Progenitor cell of endocrine pancreas (in vitro differentiated cells): ENCODE measurements around the gene TECPR1. TPM values are rescaled to one million over a fixed set of nuclear protein-coding genes. Genes with fewer than 3 reads are reported as not detected.

Experiments used
- DNase-seq: peaks from one replicate; pipeline ENCODE4 v3.0.0; 2021; ENCODE audit warnings: low spot score; ENCODE audit not compliant: unreplicated experiment
- H3K27ac Mint-ChIP-seq: 2 replicates; pipeline ENCODE4 v1.8.0; 2021; ENCODE audit warnings: mild to moderate bottlenecking, moderate library complexity, mixed read lengths
- H3K27me3 Mint-ChIP-seq: 2 replicates; pipeline ENCODE4 v1.8.0; 2021; ENCODE audit warnings: mixed read lengths
- H3K36me3 Mint-ChIP-seq: 2 replicates; pipeline ENCODE4 v1.8.0; 2022; ENCODE audit warnings: mixed read lengths; ENCODE audit not compliant: insufficient read depth
- H3K4me1 Mint-ChIP-seq: 2 replicates; pipeline ENCODE4 v1.8.0; 2021; ENCODE audit warnings: low read depth, mixed read lengths
- H3K4me3 Mint-ChIP-seq: 2 replicates; pipeline ENCODE4 v1.8.0; 2021; ENCODE audit warnings: low read depth, mild to moderate bottlenecking, moderate library complexity, mixed read lengths
- H3K9me3 Mint-ChIP-seq: 2 replicates; pipeline ENCODE4 v1.8.0; 2021; ENCODE audit warnings: low read depth, mixed read lengths
- total RNA-seq: library from RNA; stranded (reverse); gene quantifications from 2 replicates; pipeline ENCODE4 v1.2.1, GENCODE V29; 2021
- TF ChIP-seq, protein P1 (sequence below): fragments of 200-600 bp; sonication (generic); IDR thresholded peaks from one replicate; pipeline ENCODE4 v1.5.0; 2021; ENCODE audit warnings: antibody characterized with exemption, mild to moderate bottlenecking; ENCODE audit not compliant: unreplicated experiment

Gene TECPR1
- total RNA-seq, 1 donor from 2014 or later, result 41.6 TPM

DNA sequence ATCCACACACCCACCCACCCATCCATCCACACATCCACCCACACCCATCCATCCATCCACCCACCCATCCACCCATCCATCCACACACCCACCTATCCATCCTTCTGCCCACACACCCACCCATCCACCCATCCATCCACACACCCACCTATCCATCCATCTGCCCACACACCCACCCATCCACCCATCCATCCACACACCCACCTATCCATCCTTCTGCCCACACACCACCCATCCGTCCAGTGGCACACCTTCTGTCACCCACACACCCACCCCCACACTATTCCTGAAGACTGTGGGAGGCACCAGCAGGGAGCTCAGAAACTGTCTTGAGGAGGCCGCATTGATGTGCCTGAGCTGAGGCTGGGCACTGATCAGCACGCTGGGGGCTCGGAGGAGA, 9.1 kb downstream of the TECPR1 start:
- Mint-ChIP-seq H3K27me3 (no peaks in the 10 kb centered on the region), H3K4me3 (no peak overlapping the region), H3K9me3 (no peaks in the 10 kb centered on the region), H3K36me3 (peaks cover 10% of the 10 kb centered on the region), H3K27ac (no peak overlapping the region), H3K4me1 (no peaks in the 10 kb centered on the region)
- TF ChIP-seq, protein P1, sequence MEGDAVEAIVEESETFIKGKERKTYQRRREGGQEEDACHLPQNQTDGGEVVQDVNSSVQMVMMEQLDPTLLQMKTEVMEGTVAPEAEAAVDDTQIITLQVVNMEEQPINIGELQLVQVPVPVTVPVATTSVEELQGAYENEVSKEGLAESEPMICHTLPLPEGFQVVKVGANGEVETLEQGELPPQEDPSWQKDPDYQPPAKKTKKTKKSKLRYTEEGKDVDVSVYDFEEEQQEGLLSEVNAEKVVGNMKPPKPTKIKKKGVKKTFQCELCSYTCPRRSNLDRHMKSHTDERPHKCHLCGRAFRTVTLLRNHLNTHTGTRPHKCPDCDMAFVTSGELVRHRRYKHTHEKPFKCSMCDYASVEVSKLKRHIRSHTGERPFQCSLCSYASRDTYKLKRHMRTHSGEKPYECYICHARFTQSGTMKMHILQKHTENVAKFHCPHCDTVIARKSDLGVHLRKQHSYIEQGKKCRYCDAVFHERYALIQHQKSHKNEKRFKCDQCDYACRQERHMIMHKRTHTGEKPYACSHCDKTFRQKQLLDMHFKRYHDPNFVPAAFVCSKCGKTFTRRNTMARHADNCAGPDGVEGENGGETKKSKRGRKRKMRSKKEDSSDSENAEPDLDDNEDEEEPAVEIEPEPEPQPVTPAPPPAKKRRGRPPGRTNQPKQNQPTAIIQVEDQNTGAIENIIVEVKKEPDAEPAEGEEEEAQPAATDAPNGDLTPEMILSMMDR, result no peak
- DNase-seq, result no peak

DNA sequence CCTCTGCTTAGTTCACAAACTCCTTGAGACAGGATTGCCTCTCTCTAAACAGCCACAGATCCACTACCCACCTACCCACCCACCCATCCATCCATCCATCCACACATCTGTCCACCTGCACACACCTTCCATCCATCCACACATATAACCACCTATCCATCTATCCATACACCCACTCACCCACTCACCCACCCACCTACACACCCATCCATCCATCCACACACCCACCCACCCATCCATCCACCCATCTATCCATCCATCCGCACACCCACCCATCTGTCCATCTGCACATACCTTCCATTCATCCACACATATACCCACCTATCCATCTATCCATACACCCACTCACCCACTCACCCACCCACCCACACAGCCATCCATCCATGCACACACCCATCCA, 9.7 kb downstream of the TECPR1 start:
- Mint-ChIP-seq H3K27ac (no peak overlapping the region), H3K4me1 (no peaks in the 10 kb centered on the region), H3K36me3 (peaks cover 10% of the 10 kb centered on the region), H3K9me3 (no peaks in the 10 kb centered on the region), H3K4me3 (no peak overlapping the region), H3K27me3 (no peaks in the 10 kb centered on the region)
- TF ChIP-seq, protein P1, result no peak
- no peak for DNase-seq

DNA sequence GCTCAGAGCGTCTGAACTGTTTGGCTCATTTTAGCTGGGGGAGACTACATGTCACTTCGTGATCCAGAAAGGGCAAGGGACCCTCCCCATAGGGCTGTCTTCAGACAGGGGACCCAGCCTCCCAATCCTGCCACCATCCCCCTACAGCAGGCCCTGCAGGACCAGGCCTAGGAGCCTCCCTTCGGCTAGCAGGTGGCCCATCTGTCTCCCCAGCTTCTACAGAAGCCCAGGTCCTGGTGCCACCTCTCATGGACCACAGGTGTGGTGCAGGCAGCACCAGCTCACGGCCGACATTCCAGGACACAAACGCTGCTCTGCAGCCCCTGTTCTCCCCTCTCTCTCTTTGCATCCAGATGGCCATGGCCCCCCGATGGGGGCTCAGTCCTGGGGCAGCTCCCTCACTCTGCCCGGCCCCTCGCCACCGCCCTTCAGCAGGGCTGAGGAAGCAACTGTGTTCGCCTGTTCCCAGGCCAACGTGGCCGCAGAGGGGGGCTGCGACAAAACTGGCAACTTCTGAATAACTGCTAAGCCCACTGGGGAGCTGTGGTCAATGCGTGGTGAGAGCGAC, 10.3 kb downstream of the TECPR1 start:
- no peaks in the 10 kb centered on the region for H3K9me3 Mint-ChIP-seq
- no peaks in the 10 kb centered on the region for H3K4me1 Mint-ChIP-seq
- TF ChIP-seq, protein P1, result no peak
- H3K27me3 Mint-ChIP-seq, result no peaks in the 10 kb centered on the region
- no peak overlapping the region for H3K27ac Mint-ChIP-seq
- no peak for DNase-seq
- H3K36me3 Mint-ChIP-seq, result peaks cover 10% of the 10 kb centered on the region
- no peak overlapping the region for H3K4me3 Mint-ChIP-seq

DNA sequence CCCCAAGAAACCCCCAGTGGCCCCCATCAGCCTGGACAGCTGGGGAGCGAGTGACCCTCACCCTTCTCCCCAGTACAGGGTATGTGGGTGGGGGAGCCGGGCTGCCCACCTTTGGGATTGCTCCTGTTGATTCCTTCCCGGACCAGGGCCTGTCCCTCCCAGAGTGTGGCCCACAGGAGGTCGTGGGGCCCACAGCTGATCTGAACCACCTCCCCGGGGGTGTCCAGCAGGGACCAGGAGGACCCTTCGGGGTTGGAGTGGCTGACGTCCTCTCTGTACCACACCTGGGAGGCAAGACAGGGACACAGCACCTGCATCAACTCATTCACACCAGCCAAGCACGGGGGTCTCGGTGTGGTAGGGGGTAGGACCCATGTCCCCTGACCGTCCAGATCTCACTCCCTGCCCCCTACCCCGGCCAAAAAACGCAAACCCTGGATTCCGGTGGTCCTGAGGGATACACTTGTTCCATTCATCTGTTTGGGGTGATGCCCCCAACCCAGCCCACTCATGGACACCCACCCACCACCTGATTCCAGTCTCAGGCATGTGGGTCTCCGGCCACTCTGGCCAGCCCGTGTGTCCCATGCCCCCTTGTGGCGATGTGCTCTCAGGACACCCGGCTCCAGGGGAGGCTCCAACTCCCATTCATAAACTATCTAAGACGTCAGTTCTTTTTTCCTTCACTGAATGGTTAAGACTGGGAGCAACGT, 10.9 kb downstream of the TECPR1 start:
- peak; percentile 47 for DNase-seq
- peaks cover 10% of the 10 kb centered on the region for H3K36me3 Mint-ChIP-seq
- H3K27ac Mint-ChIP-seq, result no peak overlapping the region
- H3K9me3 Mint-ChIP-seq, result no peaks in the 10 kb centered on the region
- H3K27me3 Mint-ChIP-seq, result no peaks in the 10 kb centered on the region
- H3K4me1 Mint-ChIP-seq, result no peaks in the 10 kb centered on the region
- no peak overlapping the region for H3K4me3 Mint-ChIP-seq
- TF ChIP-seq, protein P1, result peak; percentile 82

DNA sequence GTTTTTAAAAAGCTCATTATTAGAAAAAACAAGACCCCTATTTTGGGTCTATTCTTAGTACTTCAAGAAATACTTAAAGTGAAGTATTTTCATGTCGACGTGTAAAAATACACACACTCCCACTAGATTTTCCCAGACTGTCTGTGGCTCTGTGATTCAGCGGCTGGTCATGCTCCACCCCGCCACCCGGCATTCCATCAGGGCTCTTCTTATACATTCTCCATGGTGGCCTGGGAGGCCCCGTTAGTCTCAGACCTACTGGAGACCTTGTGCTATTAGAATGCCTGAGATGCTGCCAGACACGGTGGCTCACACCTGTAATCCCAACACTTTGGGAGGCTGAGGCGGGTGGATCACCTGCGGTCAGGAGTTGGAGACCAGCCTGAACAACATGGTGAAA, 13.1 kb downstream of the TECPR1 start:
- no peaks in the 10 kb centered on the region for H3K4me1 Mint-ChIP-seq
- no peak for DNase-seq
- no peaks in the 10 kb centered on the region for H3K27me3 Mint-ChIP-seq
- no peaks in the 10 kb centered on the region for H3K9me3 Mint-ChIP-seq
- H3K27ac Mint-ChIP-seq, result no peak overlapping the region
- peaks cover 13% of the 10 kb centered on the region for H3K36me3 Mint-ChIP-seq
- TF ChIP-seq, protein P1, result no peak
- no peak overlapping the region for H3K4me3 Mint-ChIP-seq
